Central memory CD8-positive, alpha-beta T cell (primary cell): Measurements from ENCODE around the gene CST9.

Experiments used
- ATAC-seq: fragments of 150-1000 bp; cut with Tn5 transposase; replicated peaks from 2 replicates; pipeline ENCODE4 v1.10.0; 2022; ENCODE audit warnings: mild to moderate bottlenecking, moderate FRiP score, moderate number of reproducible peaks; ENCODE audit not compliant: poor library complexity, severe bottlenecking; ENCODE audit errors: extremely low read depth
- DNase-seq, 2 donors: peaks; one replicate each; pipeline ENCODE4 v3.0.0; 2021; ENCODE audit warnings: low spot score in 2 of 2
- H3K27ac Mint-ChIP-seq: one replicate; pipeline ENCODE4 v1.8.0; 2022; ENCODE audit warnings: low read depth, mild to moderate bottlenecking, moderate library complexity, mixed read lengths
- H3K27me3 Mint-ChIP-seq: one replicate; pipeline ENCODE4 v1.8.0; 2022; ENCODE audit warnings: mixed read lengths
- H3K36me3 Mint-ChIP-seq: one replicate; pipeline ENCODE4 v1.8.0; 2022; ENCODE audit warnings: mild to moderate bottlenecking, moderate library complexity, mixed read lengths; ENCODE audit not compliant: insufficient read depth
- H3K4me1 Mint-ChIP-seq: one replicate; pipeline ENCODE4 v1.8.0; 2022; ENCODE audit warnings: mixed read lengths
- H3K4me3 Mint-ChIP-seq: one replicate; pipeline ENCODE4 v1.8.0; 2022; ENCODE audit warnings: mild to moderate bottlenecking, moderate library complexity, mixed read lengths
- H3K9me3 Mint-ChIP-seq: one replicate; pipeline ENCODE4 v1.8.0; 2022; ENCODE audit warnings: mixed read lengths

The CST9 gene

DNA sequence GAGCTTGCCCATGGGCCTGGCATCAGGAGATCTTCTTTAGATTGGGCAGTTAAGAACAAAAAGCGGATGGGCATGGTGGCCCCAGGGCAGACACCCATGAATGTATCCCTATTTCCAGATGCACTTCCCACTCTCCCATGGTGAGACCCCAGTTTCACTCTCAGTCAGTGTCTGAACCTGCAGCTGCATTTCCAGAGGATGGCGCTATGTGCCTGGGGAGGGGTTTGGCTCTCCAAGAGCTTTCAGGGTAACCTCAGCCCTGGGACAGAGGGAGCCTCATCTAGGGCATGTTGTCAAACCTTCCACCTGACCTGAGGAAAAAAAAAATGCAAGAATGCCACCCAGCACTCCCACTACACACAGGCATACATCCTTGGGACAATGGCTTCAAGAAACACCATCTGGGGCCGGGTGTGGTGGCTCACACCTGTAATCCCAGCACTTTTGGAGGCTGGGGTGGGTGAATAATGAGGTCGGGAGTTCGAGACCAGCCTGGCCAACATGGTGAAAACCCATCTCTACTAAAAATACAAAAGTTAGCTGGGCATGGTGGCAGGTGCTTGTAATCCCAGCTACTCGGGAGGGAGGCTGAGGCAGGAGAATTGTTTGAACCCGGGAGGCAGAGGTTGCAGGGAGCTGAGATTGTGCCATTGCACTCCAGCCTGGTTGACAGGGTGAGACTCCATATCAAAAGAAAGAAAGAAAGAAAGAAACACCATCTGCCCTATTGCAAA is 39.4 kb downstream of the CST9 start:
- no peak for ATAC-seq
- H3K9me3 Mint-ChIP-seq: peaks cover 8% of the 10 kb centered on the region
- H3K4me3 Mint-ChIP-seq: peak overlapping the region; percentile 6
- peak overlapping the region; percentile 17 for H3K27ac Mint-ChIP-seq
- H3K4me1 Mint-ChIP-seq: peaks cover 5% of the 10 kb centered on the region
- H3K36me3 Mint-ChIP-seq: no peaks in the 10 kb centered on the region
- DNase-seq: no peak
- H3K27me3 Mint-ChIP-seq: peaks cover 45% of the 10 kb centered on the region

- Mint-ChIP-seq H3K27ac (no peak overlapping the region), H3K4me1 (peaks cover 5% of the 10 kb centered on the region), H3K9me3 (peaks cover 8% of the 10 kb centered on the region), H3K4me3 (no peak overlapping the region), H3K27me3 (peaks cover 46% of the 10 kb centered on the region), H3K36me3 (no peaks in the 10 kb centered on the region)
- DNase-seq: no peak
- no peak for ATAC-seq
Measured at GRCh38 chr20:23565503-23566045, 40.1 kb downstream of the CST9 start.

DNA sequence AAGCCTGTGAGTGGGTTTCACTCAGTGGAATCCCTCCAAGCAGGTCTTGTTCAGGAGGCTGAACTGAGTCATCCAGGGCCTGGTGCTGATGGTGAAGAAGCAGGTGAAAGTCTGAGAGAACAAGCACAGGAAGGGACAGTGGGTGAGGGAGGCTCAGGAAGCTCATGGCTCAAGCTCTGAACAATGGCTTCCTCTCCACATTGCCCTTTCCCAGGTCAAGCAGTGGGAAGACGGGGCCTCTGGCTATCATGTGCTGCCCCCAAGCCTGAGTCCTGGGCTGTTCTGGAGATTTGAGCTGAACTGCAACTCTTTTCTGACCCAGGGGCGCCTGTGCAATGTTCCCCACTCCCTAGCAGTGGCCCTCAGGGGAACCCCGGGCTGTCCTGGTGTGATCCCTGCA is 40.8 kb downstream of the CST9 start:
- Mint-ChIP-seq H3K36me3 (no peaks in the 10 kb centered on the region), H3K27ac (no peak overlapping the region), H3K9me3 (peaks cover 13% of the 10 kb centered on the region), H3K4me3 (no peak overlapping the region), H3K4me1 (peaks cover 5% of the 10 kb centered on the region), H3K27me3 (peaks cover 53% of the 10 kb centered on the region)
- DNase-seq (no peak), ATAC-seq (no peak)

- ATAC-seq (no peak), DNase-seq (no peak)
- H3K27me3 Mint-ChIP-seq: peaks cover 54% of the 10 kb centered on the region
- no peaks in the 10 kb centered on the region for H3K36me3 Mint-ChIP-seq
- no peak overlapping the region for H3K27ac Mint-ChIP-seq
- no peak overlapping the region for H3K4me3 Mint-ChIP-seq
- peaks cover 5% of the 10 kb centered on the region for H3K4me1 Mint-ChIP-seq
- H3K9me3 Mint-ChIP-seq: peaks cover 13% of the 10 kb centered on the region
Measured at GRCh38 chr20:23562721-23563342, 42.9 kb downstream of the CST9 start.

DNA sequence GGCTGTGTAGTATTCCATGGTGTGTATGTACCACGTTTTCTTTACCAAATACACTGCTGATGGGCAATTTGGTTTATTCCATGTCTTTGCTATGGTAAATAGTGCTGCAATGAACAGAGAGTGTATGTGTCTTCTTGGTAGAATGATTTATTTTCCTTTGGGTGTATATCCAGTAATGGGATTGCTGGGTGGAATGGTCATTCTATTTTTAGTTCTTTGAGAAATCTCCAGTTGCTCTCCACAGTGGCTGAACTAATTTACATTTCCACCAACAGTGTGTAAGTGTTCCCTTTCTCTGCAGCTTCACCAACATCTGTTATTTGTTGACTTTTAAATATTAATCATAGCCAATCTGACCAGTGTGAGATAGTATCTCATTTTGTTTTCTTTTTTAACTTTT is 51.3 kb downstream of the CST9 start:
- no peak for ATAC-seq
- Mint-ChIP-seq H3K27me3 (peaks cover 6% of the 10 kb centered on the region), H3K36me3 (no peaks in the 10 kb centered on the region)

More for the DNA sequence above, 51.3 kb downstream of the CST9 start:
- Mint-ChIP-seq H3K9me3 (no peaks in the 10 kb centered on the region), H3K27ac (no peak overlapping the region), H3K4me3 (no peak overlapping the region), H3K4me1 (no peaks in the 10 kb centered on the region)
- no peak for DNase-seq
